H9 (cell line): ENCODE data around the gene C9orf43. TPM values are rescaled to one million over a fixed set of nuclear protein-coding genes. Genes with fewer than 3 reads are reported as not detected.

Experiments used
- DNase-seq: peaks from one replicate; pipeline ENCODE4 v3.0.0-alpha.2; 2017
- H2AFZ ChIP-seq: one replicate; pipeline ENCODE4 v1.6.1; 2013; ENCODE audit warnings: mild to moderate bottlenecking, low read length, control low read depth, moderate library complexity
- H2AK5ac ChIP-seq: 2 replicates; pipeline ENCODE4 v1.6.1; 2013; ENCODE audit warnings: low read length, control low read depth, mixed read lengths; ENCODE audit not compliant: insufficient read length
- H2BK120ac ChIP-seq: one replicate; pipeline ENCODE4 v1.6.1; 2013; ENCODE audit warnings: low read depth, mild to moderate bottlenecking, low read length, control low read depth, inconsistent platforms; ENCODE audit not compliant: poor library complexity, severe bottlenecking
- H2BK12ac ChIP-seq: 2 replicates; pipeline ENCODE4 v1.6.1; 2013; ENCODE audit warnings: low read length, control low read depth, mixed read lengths, low read depth; ENCODE audit not compliant: insufficient read length
- H2BK15ac ChIP-seq: 2 replicates; pipeline ENCODE4 v1.6.1; 2013; ENCODE audit warnings: low read depth, low read length, control low read depth
- H2BK20ac ChIP-seq: one replicate; pipeline ENCODE4 v1.6.1; 2013; ENCODE audit warnings: low read depth, mild to moderate bottlenecking, low read length, control low read depth, inconsistent platforms; ENCODE audit not compliant: poor library complexity, severe bottlenecking
- H2BK5ac ChIP-seq: 2 replicates; pipeline ENCODE4 v1.6.1; 2013; ENCODE audit warnings: low read length, control low read depth, mixed read lengths; ENCODE audit not compliant: insufficient read length
- H3K14ac ChIP-seq: 2 replicates; pipeline ENCODE4 v1.6.1; 2013; ENCODE audit warnings: low read length, control low read depth; ENCODE audit not compliant: insufficient read depth
- H3K18ac ChIP-seq: 2 replicates; pipeline ENCODE4 v1.6.1; 2013; ENCODE audit warnings: low read depth, mild to moderate bottlenecking, mixed read lengths, low read length, control low read depth; ENCODE audit not compliant: insufficient read length
- H3K23ac ChIP-seq: 2 replicates; pipeline ENCODE4 v1.6.1; 2013; ENCODE audit warnings: low read length, control low read depth, mixed read lengths, low read depth; ENCODE audit not compliant: insufficient read length
- H3K23me2 ChIP-seq: 2 replicates; pipeline ENCODE4 v1.6.1; 2013; ENCODE audit warnings: low read depth, mild to moderate bottlenecking, mixed read lengths, low read length, control low read depth; ENCODE audit not compliant: insufficient read length, poor library complexity, severe bottlenecking
- H3K27ac ChIP-seq: 2 replicates; pipeline ENCODE4 v1.5.1; 2013; ENCODE audit warnings: low read length, control low read depth, mixed read lengths, low read depth; ENCODE audit not compliant: insufficient read length
- H3K27me3 ChIP-seq: 2 replicates; pipeline ENCODE4 v1.6.1; 2013; ENCODE audit warnings: low read length, control low read depth, inconsistent platforms; ENCODE audit not compliant: insufficient read depth
- H3K4ac ChIP-seq: 2 replicates; pipeline ENCODE4 v1.6.1; 2013; ENCODE audit warnings: low read depth, mild to moderate bottlenecking, control low read depth, inconsistent platforms, low read length, moderate library complexity
- H3K4me1 ChIP-seq: 2 replicates; pipeline ENCODE4 v1.6.1; 2013; ENCODE audit warnings: low read length, control low read depth, inconsistent platforms; ENCODE audit not compliant: insufficient read depth
- H3K4me2 ChIP-seq: 2 replicates; pipeline ENCODE4 v1.6.1; 2013; ENCODE audit warnings: low read length, control low read depth, mixed read lengths; ENCODE audit not compliant: insufficient read length, insufficient read depth
- H3K56ac ChIP-seq: 2 replicates; pipeline ENCODE4 v1.6.1; 2013; ENCODE audit warnings: low read depth, mild to moderate bottlenecking, mixed read lengths, low read length, control low read depth; ENCODE audit not compliant: insufficient read length
- H3K79me1 ChIP-seq: 2 replicates; pipeline ENCODE4 v1.6.1; 2013; ENCODE audit warnings: low read depth, mild to moderate bottlenecking, moderate library complexity, low read length, control low read depth, inconsistent platforms; ENCODE audit not compliant: insufficient read depth, poor library complexity, severe bottlenecking
- H3K79me2 ChIP-seq: 2 replicates; pipeline ENCODE4 v1.6.1; 2013; ENCODE audit warnings: low read length, control low read depth, inconsistent platforms; ENCODE audit not compliant: insufficient read depth
- H3K9ac ChIP-seq: 2 replicates; pipeline ENCODE4 v1.6.1; 2013; ENCODE audit warnings: low read length, control low read depth, mixed read lengths; ENCODE audit not compliant: insufficient read length; ENCODE audit errors: extremely low read depth
- H3K9me3 ChIP-seq: one replicate; pipeline ENCODE4 v1.6.1; 2013; ENCODE audit warnings: low read depth, low read length, inconsistent platforms; ENCODE audit not compliant: control insufficient read depth
- H3T11ph ChIP-seq: one replicate; pipeline ENCODE4 v1.6.1; 2013; ENCODE audit warnings: mild to moderate bottlenecking, low read length, control low read depth, inconsistent platforms
- H4K20me1 ChIP-seq: one replicate; pipeline ENCODE4 v1.6.1; 2013; ENCODE audit not compliant: control insufficient read depth, insufficient read length, insufficient read depth
- H4K5ac ChIP-seq: 2 replicates; pipeline ENCODE4 v1.6.1; 2013; ENCODE audit warnings: low read depth, mild to moderate bottlenecking, mixed read lengths, low read length, control low read depth; ENCODE audit not compliant: insufficient read length
- H4K8ac ChIP-seq: replicated peaks from 2 replicates; pipeline ENCODE4 v1.6.1; 2013; ENCODE audit warnings: low read length, control low read depth, mixed read lengths, low read depth; ENCODE audit not compliant: insufficient read length
- H4K91ac ChIP-seq: 2 replicates; pipeline ENCODE4 v1.6.1; 2013; ENCODE audit warnings: low read depth, mild to moderate bottlenecking, moderate library complexity, mixed read lengths, low read length, control low read depth; ENCODE audit not compliant: insufficient read length
- H3K27ac Mint-ChIP-seq, 3 experiments: 2 replicates in 2 of 3; 3 replicates in 1 of 3; pipeline ENCODE4 v1.8.0; 2020 to 2021; ENCODE audit warnings: mixed read lengths in 3 of 3, mild to moderate bottlenecking in 1 of 3, moderate library complexity in 1 of 3
- H3K27me3 Mint-ChIP-seq: 2 replicates; pipeline ENCODE4 v1.8.0; 2021; ENCODE audit warnings: low read depth, mild to moderate bottlenecking, moderate library complexity, mixed read lengths
- H3K36me3 Mint-ChIP-seq, 3 experiments: 2 replicates in 2 of 3; 3 replicates in 1 of 3; pipeline ENCODE4 v1.8.0; 2020 to 2021; ENCODE audit warnings: low read depth in 3 of 3, mixed read lengths in 3 of 3; ENCODE audit not compliant: insufficient read depth in 1 of 3
- H3K4me1 Mint-ChIP-seq, 2 experiments: 2 replicates each; pipeline ENCODE4 v1.8.0; 2020; ENCODE audit warnings: mixed read lengths in 2 of 2
- H3K4me3 Mint-ChIP-seq, 2 experiments: 2 replicates in 1 of 2; 3 replicates in 1 of 2; pipeline ENCODE4 v1.8.0; 2020 to 2021; ENCODE audit warnings: mild to moderate bottlenecking in 2 of 2, mixed read lengths in 2 of 2, moderate library complexity in 1 of 2
- H3K9me3 Mint-ChIP-seq, 2 experiments: 2 replicates in 1 of 2; 3 replicates in 1 of 2; pipeline ENCODE4 v1.8.0; 2020; ENCODE audit warnings: mild to moderate bottlenecking in 2 of 2, mixed read lengths in 2 of 2, moderate library complexity in 1 of 2
- WGBS: extraction: QIAGEN DNeasy Blood & Tissue Kit; methylation state at CpG from one replicate; pipeline ENCODE4 v1.1.7; 2013; ENCODE audit warnings: missing lambda C conversion rate, low lambda C conversion rate, mixed read lengths; ENCODE audit not compliant: insufficient read length; ENCODE audit errors: extremely low coverage; 5-methylcytosine and 5-hydroxymethylcytosine counted together
- total RNA-seq: library from RNA; stranded (reverse); gene quantifications from 2 replicates; pipeline ENCODE4 v1.2.1, GENCODE V29; 2021
- TF ChIP-seq, protein P1 (sequence below): fragments of 200-600 bp; sonication (generic); conservative IDR thresholded peaks from 3 replicates; pipeline ENCODE4 v1.8.0; 2021; ENCODE audit warnings: antibody characterized with exemption, mild to moderate bottlenecking

C9orf43 gene
- total RNA-seq, 1 experiment from 2014 or later, result 0.57 TPM

- H2BK12ac ChIP-seq, result peak overlapping the region; percentile 3
- no peak overlapping the region for H3K9ac ChIP-seq
- no peak overlapping the region for H3K18ac ChIP-seq
- no peaks in the 10 kb centered on the region for H3K23me2 ChIP-seq
- H3K56ac ChIP-seq, result no peak overlapping the region
- no peak overlapping the region for H2BK5ac ChIP-seq
- H3K79me2 ChIP-seq, result no peaks in the 10 kb centered on the region
- H3K27ac ChIP-seq, result no peak overlapping the region
- H2AK5ac ChIP-seq, result no peak overlapping the region
- no peak overlapping the region for H3K4ac ChIP-seq
- H3K79me1 ChIP-seq, result no peaks in the 10 kb centered on the region
- H4K91ac ChIP-seq, result no peak overlapping the region
- H3K9me3 ChIP-seq, result no peaks in the 10 kb centered on the region
- no peak overlapping the region for H3T11ph ChIP-seq
- no peak overlapping the region for H3K23ac ChIP-seq
- no peak overlapping the region for H2BK20ac ChIP-seq
- H3K4me1 ChIP-seq, result no peaks in the 10 kb centered on the region; the same call in 1 of the 2 replicates
- Mint-ChIP-seq H3K27me3 (no peaks in the 10 kb centered on the region), H3K36me3 (no peaks in the 10 kb centered on the region), H3K4me1 (peaks cover 22 to 24% of the 10 kb centered on the region in 2 experiments), H3K4me3 (no peak overlapping the region), H3K27ac (peak overlapping the region; percentile 28 to 96 (median 54); a peak in 6 of 7 replicates), H3K9me3 (no peaks in the 10 kb centered on the region)
- no peak overlapping the region for H2AFZ ChIP-seq
- H4K5ac ChIP-seq, result no peak overlapping the region
- H3K27me3 ChIP-seq, result no peaks in the 10 kb centered on the region
- no peak overlapping the region for H2BK120ac ChIP-seq
- H4K8ac ChIP-seq, result no peak overlapping the region
- DNase-seq, result no peak
- TF ChIP-seq, protein P1, sequence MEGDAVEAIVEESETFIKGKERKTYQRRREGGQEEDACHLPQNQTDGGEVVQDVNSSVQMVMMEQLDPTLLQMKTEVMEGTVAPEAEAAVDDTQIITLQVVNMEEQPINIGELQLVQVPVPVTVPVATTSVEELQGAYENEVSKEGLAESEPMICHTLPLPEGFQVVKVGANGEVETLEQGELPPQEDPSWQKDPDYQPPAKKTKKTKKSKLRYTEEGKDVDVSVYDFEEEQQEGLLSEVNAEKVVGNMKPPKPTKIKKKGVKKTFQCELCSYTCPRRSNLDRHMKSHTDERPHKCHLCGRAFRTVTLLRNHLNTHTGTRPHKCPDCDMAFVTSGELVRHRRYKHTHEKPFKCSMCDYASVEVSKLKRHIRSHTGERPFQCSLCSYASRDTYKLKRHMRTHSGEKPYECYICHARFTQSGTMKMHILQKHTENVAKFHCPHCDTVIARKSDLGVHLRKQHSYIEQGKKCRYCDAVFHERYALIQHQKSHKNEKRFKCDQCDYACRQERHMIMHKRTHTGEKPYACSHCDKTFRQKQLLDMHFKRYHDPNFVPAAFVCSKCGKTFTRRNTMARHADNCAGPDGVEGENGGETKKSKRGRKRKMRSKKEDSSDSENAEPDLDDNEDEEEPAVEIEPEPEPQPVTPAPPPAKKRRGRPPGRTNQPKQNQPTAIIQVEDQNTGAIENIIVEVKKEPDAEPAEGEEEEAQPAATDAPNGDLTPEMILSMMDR, result no peak
- WGBS, result no CpG with 5 or more reads among the region's 5 CpGs
- no peak overlapping the region for H2BK15ac ChIP-seq
- no peaks in the 10 kb centered on the region for H4K20me1 ChIP-seq
- H3K4me2 ChIP-seq, result no peak overlapping the region
- H3K14ac ChIP-seq, result no peak overlapping the region
These were observed 44.6 kb downstream of the C9orf43 start for GRCh38 chr9:113454914-113455761.
